HG03354 (cell line): ENCODE measurements around the gene PLK5.
"Not testable (repeated sequence)": the region's sequence is repeated elsewhere in the genome, so short reads cannot be mapped to it uniquely, and the experiment has no call there.

Experiments
- ATAC-seq: cut with Tn5 transposase; IDR thresholded peaks from one replicate; pipeline ENCODE4 v1.9.1; 2021; ENCODE audit warnings: mild to moderate bottlenecking; ENCODE audit not compliant: unreplicated experiment, poor library complexity, severe bottlenecking

PLK5 gene

DNA sequence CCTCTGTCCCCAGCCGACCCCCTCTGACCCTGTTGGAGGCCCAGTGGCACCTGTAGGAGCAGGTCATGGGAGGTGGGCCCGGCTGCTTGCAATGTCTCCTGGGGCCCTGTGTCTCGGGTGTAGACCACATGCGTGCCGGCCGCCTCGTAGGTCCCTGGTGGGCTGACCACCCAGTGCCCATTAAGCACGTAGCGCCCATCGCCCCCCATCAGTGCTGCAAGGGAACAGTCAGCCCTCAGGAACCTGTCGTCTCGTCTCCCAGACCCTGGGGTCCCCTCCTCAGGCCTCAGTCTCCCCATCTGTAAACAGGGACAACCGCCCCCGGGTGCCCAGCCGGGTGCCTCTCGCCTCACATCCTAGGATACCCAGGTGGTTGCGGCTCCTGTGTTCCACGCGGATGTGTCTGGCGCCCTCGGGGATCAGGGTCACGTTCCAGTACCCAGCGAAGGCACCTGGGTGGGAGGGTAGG is 16.7 kb upstream of the PLK5 start:
- no peak for ATAC-seq

DNA sequence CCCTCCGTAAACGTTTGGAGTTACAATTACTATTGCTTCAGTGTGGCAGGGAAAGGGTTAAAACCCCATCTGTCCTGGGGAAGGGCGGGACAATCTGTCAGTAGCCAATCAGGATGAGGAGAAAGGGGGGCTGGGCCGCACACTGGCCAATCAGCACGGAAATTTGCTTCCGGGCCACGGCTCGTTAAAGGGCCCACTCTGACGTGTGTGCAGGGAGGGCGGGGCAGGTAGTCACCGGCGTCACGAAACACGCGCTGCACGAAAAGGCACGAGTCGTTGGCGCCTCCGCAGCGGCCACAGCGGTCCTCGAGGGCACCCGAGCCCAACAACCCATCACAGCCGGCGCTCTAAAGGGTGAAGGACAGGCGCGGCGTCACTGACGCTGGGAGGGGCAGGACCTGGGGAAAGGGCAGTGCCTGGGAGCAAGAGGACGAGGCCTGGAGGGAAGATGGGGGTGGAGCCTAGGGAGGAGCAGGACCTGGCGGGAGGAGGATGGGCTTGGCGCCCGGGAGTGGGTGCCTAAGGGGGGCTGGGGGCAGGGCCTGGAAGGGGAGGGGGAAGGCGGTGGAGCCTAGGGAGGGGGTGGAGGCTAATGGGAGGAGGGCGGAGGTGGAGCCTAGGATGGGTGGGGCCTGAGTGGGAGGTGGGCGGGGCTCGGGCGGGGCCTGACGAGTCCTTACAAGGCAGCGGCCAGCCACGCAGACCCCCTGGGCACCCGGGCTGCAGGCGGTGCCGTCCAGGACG is 15.9 kb upstream of the PLK5 start:
- ATAC-seq: no peak

DNA sequence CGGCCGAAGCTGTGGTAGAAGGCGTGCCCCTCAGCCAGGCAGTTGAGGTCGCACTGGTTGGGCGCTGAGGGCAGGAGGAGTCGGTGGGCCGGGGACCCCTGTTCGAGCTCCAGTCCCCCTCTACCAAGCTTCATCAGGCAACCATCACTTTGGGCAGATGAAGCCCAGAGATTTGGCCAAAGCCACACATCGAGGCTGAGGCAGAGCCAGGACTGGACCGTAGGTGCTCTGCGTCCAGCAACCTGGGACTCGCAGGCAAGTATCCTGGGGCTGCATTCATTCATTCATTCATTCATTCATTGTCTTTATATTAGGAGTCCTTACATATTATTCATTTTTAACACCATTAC is 15.4 kb upstream of the PLK5 start:
- no peak for ATAC-seq

DNA sequence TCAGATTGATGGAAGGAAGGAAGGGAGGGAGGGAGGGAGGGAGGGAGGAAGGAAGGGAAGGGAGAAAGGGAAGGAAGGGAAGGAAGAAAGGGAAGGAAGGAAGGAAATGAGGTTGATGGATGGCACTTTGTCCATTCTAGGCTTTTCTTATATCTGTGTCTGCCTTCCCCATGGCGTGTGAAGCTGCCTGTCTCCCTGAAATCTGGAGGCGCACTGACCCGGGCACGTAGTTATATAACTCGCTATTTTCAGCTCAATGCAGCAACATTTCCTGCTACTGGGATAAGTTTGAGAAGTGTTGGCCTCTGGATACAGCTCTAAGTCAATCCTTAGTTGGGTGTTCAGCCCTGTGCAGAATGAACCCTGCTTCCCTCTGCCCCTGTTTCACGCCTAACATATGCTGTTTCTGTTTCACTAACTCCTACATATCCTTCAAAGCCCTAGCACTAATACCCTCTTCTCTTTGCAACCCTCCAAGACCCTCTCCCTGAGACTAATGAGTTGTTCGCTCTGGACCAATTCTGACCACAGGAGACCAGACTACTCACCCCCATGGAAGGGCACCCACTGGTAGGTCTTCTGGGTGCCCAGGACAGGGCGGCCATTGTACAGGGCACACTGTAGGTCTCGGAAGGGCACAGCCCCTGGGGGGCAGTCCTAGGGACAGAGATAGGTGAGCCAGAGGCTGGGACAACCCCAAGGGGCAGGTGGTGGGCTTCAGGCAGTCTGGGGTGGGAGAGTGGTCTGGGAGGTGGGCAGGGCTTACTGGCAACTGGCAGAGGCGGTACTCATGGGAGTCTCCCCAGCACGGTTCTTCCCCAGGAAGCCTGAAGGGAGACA is 14.1 kb upstream of the PLK5 start:
- ATAC-seq: no peak

DNA sequence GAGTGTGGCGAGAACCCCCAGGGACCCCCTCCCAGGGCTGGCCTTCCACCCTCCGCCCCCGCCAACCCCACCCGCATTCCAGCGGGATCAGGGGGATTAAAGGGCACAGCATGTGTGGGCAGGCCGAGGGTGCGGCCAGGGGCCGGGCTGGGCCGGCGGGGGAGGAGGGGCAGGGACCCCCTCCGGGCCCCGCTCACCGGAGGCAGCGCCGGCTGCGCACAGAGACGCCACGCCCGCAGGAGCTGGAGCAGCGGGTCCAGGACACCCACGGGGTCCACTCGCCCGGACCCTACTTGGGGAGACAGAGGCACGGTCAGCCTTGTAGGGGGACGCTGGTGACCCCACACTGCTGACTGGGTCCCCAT is 13.5 kb upstream of the PLK5 start:
- ATAC-seq: no peak

DNA sequence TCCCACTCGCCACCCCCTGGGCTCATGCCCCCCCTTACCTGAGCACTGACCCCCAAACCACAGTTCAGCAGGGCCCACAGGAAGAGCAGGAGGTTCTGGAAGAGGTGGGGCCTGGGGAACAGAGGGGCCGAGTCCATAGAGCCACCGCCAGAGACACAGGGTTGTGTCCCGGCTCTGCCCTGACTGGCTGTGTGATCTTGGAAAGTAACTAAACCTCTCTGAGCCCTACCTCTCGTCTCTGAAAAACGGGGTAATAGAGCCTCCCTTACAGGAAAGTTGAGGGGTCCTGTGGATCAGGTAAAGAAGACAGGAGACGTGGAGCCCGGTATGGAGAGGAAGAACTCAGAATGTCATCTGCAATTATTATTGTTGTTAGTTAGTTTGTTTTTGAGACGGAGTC is 13.1 kb upstream of the PLK5 start:
- ATAC-seq: no peak

DNA sequence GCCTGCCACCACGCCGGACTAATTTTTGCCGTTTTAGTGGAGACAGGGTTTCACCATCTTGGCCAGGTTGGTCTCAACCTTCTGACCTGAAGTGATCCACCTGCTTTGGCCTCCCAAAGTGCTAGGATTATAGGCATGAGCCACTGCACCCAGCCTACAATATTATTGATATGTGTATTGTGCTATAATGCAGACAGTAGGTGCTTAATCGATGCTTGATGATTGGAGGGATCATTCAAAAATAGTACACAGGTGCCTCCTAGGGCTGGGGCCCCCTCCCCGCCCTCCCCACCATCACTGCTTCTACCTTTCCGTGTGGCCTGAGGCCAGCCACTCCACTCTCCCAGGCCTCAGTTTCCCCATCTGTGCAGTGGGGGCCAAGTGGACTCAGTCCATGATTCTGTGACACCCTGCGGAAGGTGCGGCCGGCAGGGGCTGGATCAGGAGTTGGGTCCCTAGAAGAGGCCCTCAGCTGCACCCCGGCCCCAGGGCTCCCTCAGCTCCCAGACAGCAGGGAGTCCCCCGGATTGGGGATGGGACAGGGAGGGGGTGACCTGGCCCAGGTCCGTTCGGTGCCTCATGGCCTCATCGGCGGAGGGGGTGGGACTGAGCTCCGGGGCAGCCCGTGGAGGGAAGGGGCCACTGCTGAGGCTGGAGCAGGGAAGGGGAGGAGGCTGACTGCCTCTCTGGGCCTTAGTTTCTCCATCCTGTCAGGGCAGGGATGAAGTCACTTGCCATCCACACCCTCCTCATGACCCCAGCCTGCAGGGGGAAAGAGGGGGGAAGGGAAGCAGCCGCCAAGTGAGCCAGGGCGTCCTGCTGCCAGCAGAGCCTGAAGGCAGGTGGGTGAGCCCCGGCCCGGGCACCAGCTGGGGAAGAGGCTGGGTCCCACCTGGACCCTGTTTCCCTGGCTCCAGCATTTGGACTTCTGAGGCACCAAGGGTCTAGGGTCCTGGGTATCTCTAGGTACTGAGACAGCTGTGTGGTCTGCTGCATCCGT is 12.3 kb upstream of the PLK5 start:
- ATAC-seq: no peak

DNA sequence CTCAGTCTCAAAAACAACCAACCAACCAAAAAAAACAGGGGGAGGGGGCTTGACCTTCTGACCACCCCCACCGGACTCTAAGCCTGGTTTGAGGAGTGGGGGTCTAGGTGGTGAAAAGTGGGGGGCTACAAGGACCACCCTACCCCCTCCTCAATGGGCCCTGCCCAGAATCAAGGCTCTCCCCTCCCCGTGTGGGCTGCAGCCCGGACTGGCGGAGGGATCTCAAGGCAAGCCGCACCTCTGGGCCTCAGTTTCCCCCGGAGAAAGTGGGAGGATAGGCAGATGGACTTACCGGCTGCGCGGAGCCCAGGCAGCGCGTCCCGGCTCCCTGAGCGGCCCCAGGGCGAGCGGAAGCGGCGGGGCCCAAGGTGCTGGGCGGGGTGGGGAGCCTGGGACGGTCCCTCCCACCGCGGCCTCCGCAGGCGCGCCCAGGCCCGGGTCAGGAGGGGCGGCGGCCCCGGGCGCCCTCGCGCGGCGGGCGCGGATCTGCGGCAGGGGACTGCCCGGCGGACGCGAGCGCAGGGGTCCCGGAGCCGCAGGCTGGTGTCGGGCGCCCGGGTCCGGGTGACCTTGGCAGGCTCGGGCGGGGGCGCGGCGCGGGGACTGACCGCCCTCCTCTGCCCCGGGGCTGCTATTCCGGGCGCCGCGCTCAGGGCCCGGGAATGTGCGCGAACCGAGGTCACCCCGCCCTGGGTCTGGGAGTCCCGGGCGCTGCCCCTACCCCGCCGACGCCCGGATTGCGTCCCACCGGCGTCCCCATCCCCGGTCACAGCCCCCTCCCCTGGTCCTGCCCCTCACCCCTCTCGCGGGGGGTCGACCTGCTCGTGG is 11.0 kb upstream of the PLK5 start, which contains the start of gene ADAMTSL5:
ADAMTSL5 (minus strand) TSS at position 349 of the 828 bp plus-strand sequence. CDS start 2,076 bp downstream, outside the sequence.
- no peak for ATAC-seq

DNA sequence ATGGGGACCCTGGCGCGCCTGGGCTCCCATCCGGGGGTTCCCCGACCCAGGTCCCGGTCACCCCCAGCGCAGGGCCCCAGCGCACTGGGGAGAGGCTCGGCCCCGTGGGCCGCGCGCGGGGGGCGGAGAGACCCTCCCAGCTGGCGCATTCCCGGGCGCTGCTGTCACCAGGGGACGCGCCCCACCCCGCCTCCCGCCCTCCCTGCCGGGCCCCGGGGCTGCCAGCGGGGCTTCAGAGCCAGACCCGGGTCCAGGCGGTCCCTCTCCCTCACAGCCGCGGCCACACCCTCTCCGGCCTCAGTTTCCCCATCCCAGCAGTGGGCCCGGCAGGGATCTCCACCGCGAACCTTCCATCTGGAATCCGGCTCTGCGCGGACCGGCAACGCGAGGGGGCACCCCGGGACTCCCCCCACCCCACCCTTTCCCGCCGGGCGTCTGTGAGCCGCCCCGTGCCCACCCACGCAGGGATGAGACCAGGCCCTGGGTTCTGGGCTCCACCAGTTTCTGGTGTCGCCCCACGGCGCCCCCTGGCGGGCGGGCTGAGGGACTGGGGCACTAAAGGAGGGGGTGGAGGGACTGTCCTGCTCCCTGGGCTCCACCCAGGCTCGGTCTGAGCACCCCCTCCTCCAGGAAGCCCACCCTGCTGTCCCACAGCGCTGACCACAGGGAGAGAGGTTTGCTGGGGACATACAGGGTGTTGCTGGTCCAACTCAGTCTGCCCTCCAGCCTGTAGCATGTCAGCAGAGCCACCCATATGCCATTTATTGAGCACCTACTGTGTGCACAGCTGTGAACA is 10.2 kb upstream of the PLK5 start:
- no peak for ATAC-seq

DNA sequence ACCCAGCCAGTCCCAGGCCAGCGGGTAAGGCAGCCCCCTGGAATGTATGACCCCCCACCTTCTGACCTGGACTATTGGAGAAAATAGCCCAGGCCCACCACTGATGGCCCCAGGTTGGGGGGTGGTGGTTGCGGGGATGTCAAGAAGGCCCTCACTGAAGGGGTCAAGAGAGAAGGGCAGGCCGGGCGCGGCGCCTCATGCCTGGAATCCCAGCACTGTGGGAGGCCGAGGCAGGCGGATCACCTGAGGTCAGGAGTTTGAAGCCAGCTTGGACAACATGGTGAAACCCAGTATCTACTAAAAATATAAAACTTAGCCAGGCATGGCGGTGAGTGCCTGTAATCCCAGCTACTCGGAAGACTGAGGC is 9.6 kb upstream of the PLK5 start:
- no peak for ATAC-seq

DNA sequence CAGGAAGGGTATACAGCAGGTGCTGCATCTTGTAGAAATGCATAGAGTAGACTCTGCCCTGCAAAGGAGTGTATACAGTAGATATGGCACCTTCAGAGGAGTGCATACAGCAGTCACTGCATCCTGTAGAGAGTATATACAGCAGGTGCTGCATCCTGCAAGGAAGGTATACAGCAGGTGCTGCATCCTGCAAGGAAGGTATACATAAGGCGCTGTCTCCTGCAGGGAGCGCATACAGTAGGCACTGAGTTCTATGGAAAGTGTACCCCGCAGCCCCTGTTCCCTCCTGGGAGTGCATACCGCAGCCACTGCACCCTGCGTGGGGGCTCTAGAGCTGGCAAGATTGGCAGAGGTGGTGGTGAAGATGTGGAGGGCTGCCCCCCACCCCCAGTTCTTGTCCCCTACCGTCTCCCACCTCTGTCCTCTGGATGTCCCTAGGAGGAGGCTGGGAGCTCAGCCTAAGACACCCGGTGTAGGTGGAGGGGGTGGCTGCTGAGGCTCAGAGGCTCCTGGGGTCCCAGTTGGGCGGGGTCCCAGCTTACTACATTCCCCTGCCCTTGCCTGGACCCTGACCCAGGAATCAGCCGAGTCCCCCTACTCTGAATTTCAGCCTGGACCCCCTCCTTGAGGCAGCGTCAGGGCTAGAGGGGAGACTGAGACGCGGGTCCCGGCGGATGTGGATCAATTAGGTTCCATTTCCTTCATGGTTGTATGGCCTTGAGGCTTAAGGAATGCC is 8.7 kb upstream of the PLK5 start:
- no peak for ATAC-seq

DNA sequence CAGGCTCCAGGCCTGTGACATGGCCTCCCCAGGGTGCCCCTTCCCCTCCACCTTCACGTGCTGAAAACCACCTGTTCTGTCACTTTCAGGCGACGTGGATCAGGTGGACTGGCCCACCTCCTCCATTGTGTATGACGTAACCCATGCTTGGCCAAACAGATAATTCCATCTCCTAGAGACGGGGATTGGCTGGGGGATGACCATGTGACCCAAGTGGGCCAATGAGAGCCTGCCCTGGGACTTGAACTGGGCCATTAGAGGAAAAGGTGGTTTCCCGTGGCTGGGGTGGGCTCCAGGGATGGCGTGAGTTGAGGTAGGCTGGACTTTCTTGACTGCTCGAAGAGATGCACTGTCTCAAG is 7.5 kb upstream of the PLK5 start:
- no peak for ATAC-seq

DNA sequence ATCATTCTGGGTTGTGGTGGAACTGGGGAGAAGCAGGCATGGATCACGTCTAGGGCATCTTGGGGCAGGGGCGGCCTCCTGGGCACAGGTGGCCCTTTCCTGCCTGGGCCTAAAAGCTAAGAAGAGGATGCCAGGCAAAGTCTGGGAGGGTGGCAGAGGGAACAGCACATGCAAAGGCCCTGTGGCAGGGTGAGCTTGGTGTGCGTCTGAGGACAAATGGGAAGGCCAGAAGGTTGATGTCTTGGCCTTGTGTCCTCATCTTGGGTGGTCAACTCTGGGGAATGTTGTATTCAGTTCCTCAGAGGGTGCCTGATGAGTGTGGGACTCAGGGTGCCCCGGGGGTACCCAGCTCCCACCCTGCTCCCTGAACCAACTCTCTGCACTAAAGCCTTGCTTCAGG is 5.4 kb upstream of the PLK5 start:
- ATAC-seq: no peak

DNA sequence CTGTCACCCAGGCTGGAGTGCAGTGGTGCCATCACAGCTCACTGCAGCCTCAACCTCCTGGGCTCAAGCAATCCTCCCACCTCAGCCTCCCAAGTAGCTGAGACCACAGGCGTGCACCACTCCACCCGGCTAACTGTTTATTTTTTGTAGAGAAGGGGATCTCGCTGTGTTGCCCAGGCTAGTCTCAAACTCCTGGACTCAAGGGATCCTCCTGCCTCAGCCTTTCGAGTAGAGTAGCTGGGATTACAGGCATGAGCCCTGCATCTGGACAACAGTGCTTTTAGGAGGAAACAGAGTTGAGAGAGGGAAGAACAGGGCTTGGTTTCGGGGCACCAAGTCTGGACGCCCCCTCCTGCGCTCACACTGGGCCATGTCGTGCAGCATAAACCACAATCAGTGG is 4.1 kb upstream of the PLK5 start:
- ATAC-seq: not testable (repeated sequence)

DNA sequence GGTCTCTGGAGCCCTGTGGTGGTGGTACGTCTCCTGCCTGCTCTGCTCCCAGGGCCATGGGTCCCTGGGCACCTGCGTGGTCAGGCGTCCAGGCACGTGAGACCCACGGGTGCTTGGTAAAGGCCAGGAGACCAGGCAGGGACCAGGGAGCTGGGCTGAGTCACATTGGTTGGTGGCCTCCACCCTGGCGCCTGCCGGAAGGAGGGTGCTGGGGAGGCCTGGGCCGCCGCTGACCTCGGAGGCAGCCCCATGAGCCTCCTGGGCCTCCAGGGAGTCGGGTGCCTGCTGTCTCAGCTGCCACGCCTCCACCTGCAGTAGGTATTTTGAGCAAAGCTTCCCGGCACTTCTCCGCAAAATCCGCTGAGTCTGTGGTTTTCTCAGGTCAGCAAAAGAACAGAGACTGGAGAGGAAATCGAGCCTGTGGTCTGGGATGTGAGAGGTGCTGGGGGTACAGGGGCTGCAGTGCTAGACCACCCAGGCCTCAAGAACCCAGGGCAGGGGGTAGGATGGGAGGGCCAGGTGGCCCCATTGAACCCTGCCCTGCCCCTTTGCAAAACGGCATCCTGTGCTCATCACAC is 3.6 kb upstream of the PLK5 start:
- no peak for ATAC-seq

DNA sequence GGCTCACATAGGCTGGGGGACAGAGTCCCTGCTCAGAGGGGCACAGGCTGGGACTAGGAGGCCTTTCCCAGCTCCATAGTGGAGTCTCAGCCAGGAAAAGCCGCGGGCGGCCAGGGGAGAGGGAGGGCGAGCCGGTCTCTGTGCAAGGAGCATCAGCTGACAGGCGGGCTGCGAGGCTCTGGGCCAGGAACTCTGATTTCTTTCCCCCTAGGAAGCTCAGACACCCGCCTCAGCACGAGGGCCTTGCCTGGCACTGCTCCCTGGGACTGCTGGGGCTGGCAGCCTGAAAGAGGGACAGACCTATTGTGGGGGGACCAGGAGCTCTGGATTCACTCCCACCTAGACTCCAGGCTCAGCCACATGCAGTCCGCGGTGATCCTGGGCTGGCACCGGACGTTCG is 2.2 kb upstream of the PLK5 start:
- ATAC-seq: no peak

DNA sequence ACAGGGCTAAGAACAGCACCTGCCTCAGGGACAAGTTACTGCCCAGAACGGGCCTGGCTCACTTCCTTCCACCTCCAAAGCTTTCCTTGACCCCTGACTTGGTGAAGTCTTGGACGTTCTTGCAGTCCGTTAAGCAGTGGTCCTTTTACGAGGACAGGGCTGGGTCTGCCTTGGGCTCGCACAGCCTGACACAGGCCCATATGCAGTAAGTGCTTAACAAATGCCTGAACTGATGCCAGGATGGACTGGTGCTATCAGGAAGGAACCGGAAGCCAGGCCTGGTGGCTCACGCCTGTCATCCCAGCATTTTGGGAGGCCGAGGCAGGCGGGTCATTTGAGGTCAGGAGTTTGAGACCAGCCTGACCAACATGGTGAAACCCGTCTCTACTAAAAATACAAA is 1.8 kb upstream of the PLK5 start:
- no peak for ATAC-seq

DNA sequence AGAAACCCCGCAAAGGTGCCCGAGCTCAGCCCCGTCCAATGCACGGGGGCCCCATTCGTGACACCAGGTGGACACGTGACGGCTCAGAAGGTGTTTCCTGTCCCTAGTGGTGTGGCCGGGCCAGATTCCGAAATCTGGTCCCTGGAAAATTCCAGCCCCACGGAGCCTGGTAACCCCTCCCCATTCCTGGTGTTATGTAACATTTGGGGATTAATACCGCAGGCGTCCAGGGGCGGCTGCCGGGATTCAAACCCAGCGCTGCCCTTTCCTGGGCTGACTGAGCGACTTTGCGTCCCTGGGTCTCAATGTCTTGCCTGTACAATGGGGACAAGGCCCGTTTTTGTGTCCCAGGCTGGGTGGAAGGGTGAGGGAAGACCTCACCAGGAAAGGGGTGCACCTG is 1.0 kb upstream of the PLK5 start:
- no peak for ATAC-seq
